Inflammatory macrophage (primary cell): ENCODE data around the gene GATAD2B.

Experiments used
- DNase-seq, 2 donors: peaks; one replicate each; pipeline ENCODE4 v3.0.0-alpha.2; 2020 to 2022

Gene GATAD2B

GRCh38 chr1:153951183-153951582 lies 28.4 kb upstream of the GATAD2B start:
- DNase-seq: no peak

- DNase-seq: peak; percentile 86 to 87
These were observed 24.0 kb upstream of the GATAD2B start, which contains the start of gene DENND4B for GRCh38 chr1:153946622-153947241. Gene DENND4B (minus strand): TSS chr1:153946718. CDS start chr1:153944374, 2,344 bp downstream.

- DNase-seq: peak; percentile 98 to 99
These were observed 23.2 kb upstream of the GATAD2B start for GRCh38 chr1:153945795-153946621.

GRCh38 chr1:153945131-153945794 lies 22.5 kb upstream of the GATAD2B start:
- DNase-seq: peak; percentile 92 to 95

- no peak for DNase-seq
These were observed 22.0 kb upstream of the GATAD2B start for GRCh38 chr1:153944827-153945117.

- DNase-seq: peak; percentile 74 to 76
These were observed 21.4 kb upstream of the GATAD2B start for GRCh38 chr1:153944005-153944826.

- DNase-seq: no peak
These were observed 20.2 kb upstream of the GATAD2B start for GRCh38 chr1:153942766-153943549.

- no peak for DNase-seq
These were observed 19.3 kb upstream of the GATAD2B start for GRCh38 chr1:153941826-153942725.

- DNase-seq: no peak
These were observed 18.0 kb upstream of the GATAD2B start for GRCh38 chr1:153940756-153941155.

- DNase-seq: no peak
These were observed 16.7 kb upstream of the GATAD2B start for GRCh38 chr1:153939476-153939875.

- no peak for DNase-seq
These were observed 16.2 kb upstream of the GATAD2B start for GRCh38 chr1:153938996-153939395.

GRCh38 chr1:153937331-153937730 lies 14.6 kb upstream of the GATAD2B start:
- no peak for DNase-seq

GRCh38 chr1:153936011-153936802 lies 13.4 kb upstream of the GATAD2B start:
- DNase-seq: no peak

GRCh38 chr1:153934746-153935145 lies 12.0 kb upstream of the GATAD2B start:
- no peak for DNase-seq

- no peak for DNase-seq
These were observed 11.2 kb upstream of the GATAD2B start for GRCh38 chr1:153933955-153934354.

GRCh38 chr1:153933430-153933829 lies 10.7 kb upstream of the GATAD2B start:
- no peak for DNase-seq

- DNase-seq: no peak
These were observed 9.7 kb upstream of the GATAD2B start for GRCh38 chr1:153932156-153933131.
